PC-3 (cell line): ENCODE results near the gene STAM. TPM values are rescaled to one million over a fixed set of nuclear protein-coding genes. Genes with fewer than 3 reads are reported as not detected.
"Not testable (repeated sequence)": the region's sequence is repeated elsewhere in the genome, so short reads cannot be mapped to it uniquely, and the experiment has no call there.

Experiments used
- ATAC-seq: fragments of 200-7000 bp; cut with Tn5 transposase; 2 replicates; pipeline ENCODE4 v1.9.1; 2020; ENCODE audit warnings: mild to moderate bottlenecking, moderate library complexity
- BruUV-seq: library from RNA; stranded (reverse); fragments of 400-500 nt; replicated peaks from 2 replicates; lab custom pipeline; 2021; lab: Mats Ljungman, UMichigan
- CTCF ChIA-PET: fragments of 300-600 bp; sonication (Branson Sonifier 250); formaldehyde crosslinking; loops from one replicate; lab custom pipeline; 2022; ENCODE audit warnings: antibody characterized with exemption; lab: Charles Lee
- POLR2A ChIA-PET: fragments of 300-600 bp; sonication (Branson Sonifier 250); formaldehyde crosslinking; loops from one replicate; lab custom pipeline; 2022; ENCODE audit warnings: antibody characterized with exemption; ENCODE audit not compliant: unreplicated experiment; lab: Charles Lee
- DNase-seq: peaks from one replicate; pipeline ENCODE4 v3.0.0-alpha.2; 2015
- H2AFZ ChIP-seq: fragments of 300-600 bp; sonication (generic); 2 replicates; pipeline ENCODE4 v1.6.0; 2016; ENCODE audit warnings: antibody characterized with exemption, low read length
- H3F3A ChIP-seq: fragments of 300-600 bp; sonication (generic); one replicate; pipeline ENCODE4 v1.6.0; 2017; ENCODE audit warnings: antibody characterized with exemption, low read length, control low read depth, mild to moderate bottlenecking; ENCODE audit not compliant: unreplicated experiment
- H3K27ac ChIP-seq: fragments of 300-600 bp; sonication (generic); 2 replicates; pipeline ENCODE4 v1.5.1; 2016; ENCODE audit warnings: mild to moderate bottlenecking, low read length
- H3K27me3 ChIP-seq: fragments of 300-600 bp; sonication (generic); 2 replicates; pipeline ENCODE4 v1.6.1; 2016; ENCODE audit warnings: low read length, mixed read lengths
- H3K36me3 ChIP-seq: fragments of 300-600 bp; sonication (generic); 2 replicates; pipeline ENCODE4 v1.6.1; 2016; ENCODE audit warnings: low read depth, mixed run types, low read length, mixed read lengths
- H3K4me1 ChIP-seq: fragments of 300-600 bp; sonication (generic); 2 replicates; pipeline ENCODE4 v1.5.1; 2016; ENCODE audit warnings: low read length; ENCODE audit not compliant: insufficient read depth
- H3K4me2 ChIP-seq: fragments of 300-600 bp; sonication (generic); 2 replicates; pipeline ENCODE4 v1.6.0; 2016; ENCODE audit warnings: low read length
- H3K4me3 ChIP-seq: fragments of 300-600 bp; sonication (generic); 2 replicates; pipeline ENCODE4 v1.5.1; 2016; ENCODE audit warnings: mild to moderate bottlenecking, low read length, mixed read lengths
- H3K79me2 ChIP-seq: fragments of 300-600 bp; sonication (generic); 2 replicates; pipeline ENCODE4 v1.6.1; 2017; ENCODE audit warnings: low read length, mixed read lengths
- H3K9ac ChIP-seq: fragments of 300-600 bp; sonication (generic); 2 replicates; pipeline ENCODE4 v1.6.0; 2016; ENCODE audit warnings: mild to moderate bottlenecking, low read length
- H3K9me2 ChIP-seq: fragments of 300-600 bp; sonication (generic); replicated peaks from 2 replicates; pipeline ENCODE4 v1.6.1; 2016; ENCODE audit warnings: mixed run types, low read length, mixed read lengths
- H3K9me3 ChIP-seq: fragments of 300-600 bp; sonication (generic); 2 replicates; pipeline ENCODE4 v1.6.1; 2016; ENCODE audit warnings: low read length, mixed read lengths
- H4K20me1 ChIP-seq: fragments of 300-600 bp; sonication (generic); 2 replicates; pipeline ENCODE4 v1.6.1; 2016; ENCODE audit warnings: low read length, mixed read lengths
- CTCF ChIP-seq: fragments of 300-600 bp; sonication (generic); conservative IDR thresholded peaks from 2 replicates; pipeline ENCODE4 v1.5.1; 2017; ENCODE audit warnings: antibody characterized with exemption, low read depth, mild to moderate bottlenecking, low read length
- EZH2 ChIP-seq: fragments of 300-600 bp; sonication (generic); IDR thresholded peaks from one replicate; pipeline ENCODE4 v1.6.1; 2017; ENCODE audit warnings: antibody characterized with exemption, mild to moderate bottlenecking, low read length; ENCODE audit not compliant: unreplicated experiment
- EZH2phosphoT487 ChIP-seq: fragments of 300-600 bp; sonication (generic); IDR thresholded peaks from 2 replicates; pipeline ENCODE4 v1.6.1; 2018; ENCODE audit warnings: mild to moderate bottlenecking, antibody characterized with exemption, low read length, borderline replicate concordance
- intact Hi-C: fragments of 100-400 bp; cut with micrococcal nuclease; formaldehyde crosslinking; loops from 2 replicates; pipeline ENCODE4 v1.9.0; 2023
- total RNA-seq: library from RNA; depleted of rRNA; stranded (reverse); fragments of >200 nt; gene quantifications from 2 replicates; pipeline ENCODE4 v1.2.3, GENCODE V29; 2014

The STAM gene
- total RNA-seq, 1 experiment from 2014 or later = 7.8 TPM

GRCh38 chr10:17712717-17713471 lies 68.9 kb downstream of the STAM start:
- DNase-seq = no peak
- Histone ChIP-seq H3K9ac (no peak overlapping the region), H3K36me3 (no peaks in the 10 kb centered on the region), H3F3A (no peaks in the 10 kb centered on the region), H3K27me3 (no peaks in the 10 kb centered on the region), H3K9me2 (no peaks in the 10 kb centered on the region), H3K4me2 (no peak overlapping the region), H3K9me3 (no peaks in the 10 kb centered on the region), H2AFZ (no peak overlapping the region), H3K27ac (no peak overlapping the region), H3K79me2 (no peaks in the 10 kb centered on the region), H3K4me1 (no peaks in the 10 kb centered on the region), H3K4me3 (no peak overlapping the region), H4K20me1 (no peaks in the 10 kb centered on the region)
- BruUV-seq = no TSS peak
- POLR2A ChIA-PET = no interaction called here
- TF ChIP-seq EZH2 (no peak), CTCF (no peak), EZH2phosphoT487 (no peak)
- intact Hi-C loops = no loop called here
- no peak for ATAC-seq
- CTCF ChIA-PET = no interaction called here

GRCh38 chr10:17713758-17714157 lies 69.8 kb downstream of the STAM start:
- H3F3A ChIP-seq = no peaks in the 10 kb centered on the region
- no peak overlapping the region for H3K4me3 ChIP-seq
- H3K27ac ChIP-seq = no peak overlapping the region
- POLR2A ChIA-PET = no interaction called here
- H3K4me1 ChIP-seq = no peaks in the 10 kb centered on the region
- TF ChIP-seq EZH2 = no peak
- no peak for TF ChIP-seq EZH2phosphoT487
- no peak for TF ChIP-seq CTCF
- no peaks in the 10 kb centered on the region for H3K9me2 ChIP-seq
- H3K9me3 ChIP-seq = no peaks in the 10 kb centered on the region
- H3K4me2 ChIP-seq = no peak overlapping the region
- H2AFZ ChIP-seq = no peak overlapping the region
- no peaks in the 10 kb centered on the region for H3K79me2 ChIP-seq
- H3K27me3 ChIP-seq = no peaks in the 10 kb centered on the region
- ATAC-seq (no peak), DNase-seq (no peak)
- no TSS peak for BruUV-seq
- no peak overlapping the region for H3K9ac ChIP-seq
- CTCF ChIA-PET = no interaction called here
- H3K36me3 ChIP-seq = no peaks in the 10 kb centered on the region
- intact Hi-C loops = no loop called here
- no peaks in the 10 kb centered on the region for H4K20me1 ChIP-seq

GRCh38 chr10:17716161-17716560 lies 72.2 kb downstream of the STAM start:
- intact Hi-C loops = no loop called here
- no peak for ATAC-seq
- no peaks in the 10 kb centered on the region for H4K20me1 ChIP-seq
- no peak overlapping the region for H3K9ac ChIP-seq
- no peak for TF ChIP-seq EZH2
- no peak for TF ChIP-seq EZH2phosphoT487
- no peak for TF ChIP-seq CTCF
- H3K9me3 ChIP-seq = no peaks in the 10 kb centered on the region
- H3K27ac ChIP-seq = no peak overlapping the region
- no peak overlapping the region for H3K4me2 ChIP-seq
- BruUV-seq = no TSS peak
- no peaks in the 10 kb centered on the region for H3K36me3 ChIP-seq
- DNase-seq = no peak
- H3K4me3 ChIP-seq = no peak overlapping the region
- ChIA-PET CTCF (no interaction called here), POLR2A (no interaction called here)
- no peaks in the 10 kb centered on the region for H3K79me2 ChIP-seq
- H2AFZ ChIP-seq = no peak overlapping the region
- no peaks in the 10 kb centered on the region for H3K9me2 ChIP-seq
- H3K27me3 ChIP-seq = no peaks in the 10 kb centered on the region
- no peaks in the 10 kb centered on the region for H3F3A ChIP-seq
- H3K4me1 ChIP-seq = no peaks in the 10 kb centered on the region

- DNase-seq, H4K20me1 ChIP-seq, H3F3A ChIP-seq, H3K4me1 ChIP-seq, intact Hi-C loops, H3K27me3 ChIP-seq, CTCF ChIA-PET, ATAC-seq, H3K9me3 ChIP-seq, H3K9me2 ChIP-seq, H3K36me3 ChIP-seq, H3K79me2 ChIP-seq, H3K9ac ChIP-seq, H2AFZ ChIP-seq, H3K4me3 ChIP-seq, H3K27ac ChIP-seq, H3K4me2 ChIP-seq, POLR2A ChIA-PET, BruUV-seq: not testable (repeated sequence)
Measured at GRCh38 chr10:17722317-17723014, 78.5 kb downstream of the STAM start.
